T-cell (primary cell): ENCODE measurements around the gene NBPF3. TPM values are rescaled to one million over a fixed set of nuclear protein-coding genes. Genes with fewer than 3 reads are reported as not detected.

Experiments used
- ATAC-seq, 4 experiments: fragments of 200-7000 bp in 3 of 4; fragments of 150-1000 bp in 1 of 4; cut with Tn5 transposase; replicated peaks in 1 of 4; 1 replicate in 3 of 4; 2 replicates in 1 of 4; pipeline ENCODE4 v1.10.0; 2021; ENCODE audit warnings: moderate library complexity in 3 of 4, mild to moderate bottlenecking in 2 of 4, moderate number of reproducible peaks in 1 of 4
- CTCF ChIA-PET, 2 donors: fragments of 300-600 bp; sonication (Branson Sonifier 250); formaldehyde crosslinking; loops; one replicate each; lab custom pipeline; 2022; ENCODE audit warnings: antibody characterized with exemption in 2 of 2; lab: Charles Lee
- POLR2A ChIA-PET, 2 donors: fragments of 300-600 bp; sonication (Branson Sonifier 250); formaldehyde crosslinking; loops; one replicate each; lab custom pipeline; 2022; ENCODE audit warnings: antibody characterized with exemption in 2 of 2; lab: Charles Lee
- DNase-seq, 35 experiments: peaks; one replicate each; pipeline versions ENCODE4 v3.0.0 to v3.0.0-alpha.2; 2013 to 2023
- H3K27ac ChIP-seq: one replicate; pipeline ENCODE4 v1.5.1; 2013; ENCODE audit warnings: low read length
- H3K27me3 ChIP-seq, 2 experiments: replicated peaks in 1 of 2; 1 replicate in 1 of 2; 2 replicates in 1 of 2; pipeline versions ENCODE4 v1.6.1 to v1.7.0; 2013; ENCODE audit warnings: low read length in 1 of 2, mixed read lengths in 1 of 2; ENCODE audit not compliant: control insufficient read depth in 2 of 2, insufficient read depth in 2 of 2; ENCODE audit errors: extremely low read depth in 1 of 2
- H3K36me3 ChIP-seq, 2 donors: 1 replicate in 1 of 2; 2 replicates in 1 of 2; pipeline versions ENCODE4 v1.6.1 to v1.7.0; 2013; ENCODE audit warnings: low read length in 1 of 2; ENCODE audit not compliant: control insufficient read depth in 2 of 2, insufficient read depth in 1 of 2; ENCODE audit errors: extremely low read depth in 1 of 2
- H3K4me1 ChIP-seq, 2 experiments: 1 replicate in 1 of 2; 2 replicates in 1 of 2; pipeline versions ENCODE4 v1.6.1 to v1.7.0; 2013; ENCODE audit warnings: low read length in 2 of 2, mixed read lengths in 1 of 2; ENCODE audit not compliant: insufficient read depth in 2 of 2, control insufficient read depth in 1 of 2; ENCODE audit errors: extremely low read depth in 1 of 2
- H3K4me3 ChIP-seq, 2 donors: 1 replicate in 1 of 2; 2 replicates in 1 of 2; pipeline versions ENCODE4 v1.5.1 to v1.7.0; 2013; ENCODE audit warnings: mild to moderate bottlenecking in 2 of 2, low read length in 1 of 2, moderate library complexity in 1 of 2; ENCODE audit not compliant: control insufficient read depth in 1 of 2; ENCODE audit errors: extremely low read depth in 1 of 2
- H3K9me3 ChIP-seq: 2 replicates; pipeline ENCODE4 v1.7.0; 2013
- H3K27ac Mint-ChIP-seq, 2 donors: one replicate each; pipeline ENCODE4 v1.8.0; 2020 to 2021; ENCODE audit warnings: mild to moderate bottlenecking in 2 of 2, mixed read lengths in 2 of 2
- H3K27me3 Mint-ChIP-seq, 2 donors: one replicate each; pipeline ENCODE4 v1.8.0; 2021 to 2022; ENCODE audit warnings: mixed read lengths in 2 of 2
- H3K36me3 Mint-ChIP-seq: one replicate; pipeline ENCODE4 v1.8.0; 2021; ENCODE audit warnings: mixed read lengths
- H3K4me1 Mint-ChIP-seq, 3 donors: one replicate each; pipeline ENCODE4 v1.8.0; 2020 to 2022; ENCODE audit warnings: mixed read lengths in 3 of 3, mild to moderate bottlenecking in 1 of 3
- H3K4me3 Mint-ChIP-seq, 3 donors: one replicate each; pipeline ENCODE4 v1.8.0; 2020 to 2022; ENCODE audit warnings: mild to moderate bottlenecking in 3 of 3, mixed read lengths in 3 of 3, moderate library complexity in 3 of 3
- H3K9me3 Mint-ChIP-seq, 3 donors: one replicate each; pipeline ENCODE4 v1.8.0; 2020 to 2022; ENCODE audit warnings: mixed read lengths in 3 of 3
- WGBS: methylation state at CpG from one replicate; pipeline ENCODE4 v1.1.5; 2013; ENCODE audit warnings: missing lambda C conversion rate; ENCODE audit not compliant: insufficient coverage; 5-methylcytosine and 5-hydroxymethylcytosine counted together
- total RNA-seq, 35 experiments: library from RNA in 6 of 35; stranded (reverse) in 6 of 35; fragments of 120-200 nt in 1 of 35; gene quantifications; one replicate each; pipeline versions ENCODE4 v1.2.1 to v1.2.4 and lab custom pipeline; 2013 to 2026

Gene NBPF3
- total RNA-seq, 5 donors from 2014 or later (not counting 1 experiment from before 2014, with no cell fraction given) = 8.3 to 17.9 (median 16.3) TPM

- ChIA-PET CTCF (no interaction called here), POLR2A (no interaction called here)
- WGBS = 86% methylated on average over 9 of the region's 11 CpGs
- Histone ChIP-seq H3K27me3 (peaks cover 0 to 26% of the 10 kb centered on the region in 2 experiments), H3K27ac (no peak overlapping the region), H3K36me3 (no peaks in the 10 kb centered on the region), H3K9me3 (no peaks in the 10 kb centered on the region), H3K4me3 (no peak overlapping the region), H3K4me1 (no peaks in the 10 kb centered on the region)
- H3K4me3 Mint-ChIP-seq = no peak overlapping the region
- H3K27me3 Mint-ChIP-seq = peaks cover 12 to 23% of the 10 kb centered on the region in 2 donors
- no peaks in the 10 kb centered on the region for H3K9me3 Mint-ChIP-seq
- peak in 4 of 35 experiments; percentile 4 to 17 (median 13) for DNase-seq
- H3K27ac Mint-ChIP-seq = no peak overlapping the region
- H3K4me1 Mint-ChIP-seq = peaks cover 8 to 10% (median 9%) of the 10 kb centered on the region in 3 donors
- no peaks in the 10 kb centered on the region for H3K36me3 Mint-ChIP-seq
- no peak for ATAC-seq
Measured at GRCh38 chr1:21490774-21491487, 51.0 kb downstream of the NBPF3 start.

- DNase-seq (no peak), ATAC-seq (no peak)
- Mint-ChIP-seq H3K9me3 (no peaks in the 10 kb centered on the region), H3K27me3 (peaks cover 12 to 23% of the 10 kb centered on the region in 2 donors), H3K4me1 (peaks cover 8 to 10% (median 9%) of the 10 kb centered on the region in 3 donors), H3K4me3 (no peak overlapping the region), H3K36me3 (no peaks in the 10 kb centered on the region), H3K27ac (no peak overlapping the region)
- Histone ChIP-seq H3K9me3 (no peaks in the 10 kb centered on the region), H3K4me3 (no peak overlapping the region), H3K4me1 (no peaks in the 10 kb centered on the region), H3K36me3 (no peaks in the 10 kb centered on the region), H3K27me3 (peaks cover 0 to 29% of the 10 kb centered on the region in 2 experiments), H3K27ac (no peak overlapping the region)
- whole genome bisulfite sequencing = 44% methylated on average over 2 of the region's 8 CpGs
- POLR2A ChIA-PET = no interaction called here
- CTCF ChIA-PET = no interaction called here
Measured at GRCh38 chr1:21491488-21492355, 51.8 kb downstream of the NBPF3 start.

GRCh38 chr1:21492356-21492625, 52.4 kb downstream of the NBPF3 start:
- Mint-ChIP-seq H3K4me1 (peaks cover 8 to 10% (median 9%) of the 10 kb centered on the region in 3 donors), H3K36me3 (no peaks in the 10 kb centered on the region), H3K9me3 (no peaks in the 10 kb centered on the region), H3K4me3 (no peak overlapping the region), H3K27ac (no peak overlapping the region), H3K27me3 (peaks cover 12 to 22% of the 10 kb centered on the region in 2 donors)
- H3K36me3 ChIP-seq = no peaks in the 10 kb centered on the region
- H3K27ac ChIP-seq = no peak overlapping the region
- H3K4me1 ChIP-seq = no peaks in the 10 kb centered on the region
- no peaks in the 10 kb centered on the region for H3K9me3 ChIP-seq
- DNase-seq (no peak), ATAC-seq (no peak)
- H3K27me3 ChIP-seq = peaks cover 0 to 29% of the 10 kb centered on the region in 2 experiments
- ChIA-PET POLR2A (interaction anchor here in 1 of 2 donors (0.5 kb wide), 1 partner anchor 85 kb away, joined by 7 read pairs; no protein-coding TSS in a partner anchor), CTCF (no interaction called here)
- 80% methylated on average over 1 of the region's 4 CpGs for WGBS
- H3K4me3 ChIP-seq = no peak overlapping the region

GRCh38 chr1:21494196-21494595, 54.3 kb downstream of the NBPF3 start:
- no peaks in the 10 kb centered on the region for H3K4me1 ChIP-seq
- ATAC-seq = no peak
- Mint-ChIP-seq H3K27me3 (peaks cover 4 to 11% of the 10 kb centered on the region in 2 donors), H3K9me3 (no peaks in the 10 kb centered on the region), H3K36me3 (no peaks in the 10 kb centered on the region), H3K4me3 (no peak overlapping the region), H3K27ac (no peak overlapping the region), H3K4me1 (no peaks in the 10 kb centered on the region)
- no peak overlapping the region for H3K4me3 ChIP-seq
- H3K27ac ChIP-seq = no peak overlapping the region
- H3K9me3 ChIP-seq = no peaks in the 10 kb centered on the region
- no peaks in the 10 kb centered on the region for H3K36me3 ChIP-seq
- 71% methylated on average over 4 of the region's 6 CpGs for WGBS
- ChIA-PET POLR2A (no interaction called here), CTCF (no interaction called here)
- DNase-seq = no peak
- H3K27me3 ChIP-seq = peaks cover 0 to 38% of the 10 kb centered on the region in 2 experiments

- Histone ChIP-seq H3K4me1 (no peaks in the 10 kb centered on the region), H3K27me3 (peaks cover 0 to 35% of the 10 kb centered on the region in 2 experiments), H3K27ac (no peak overlapping the region), H3K9me3 (no peaks in the 10 kb centered on the region), H3K36me3 (no peaks in the 10 kb centered on the region), H3K4me3 (no peak overlapping the region)
- ChIA-PET POLR2A (no interaction called here), CTCF (no interaction called here)
- no peak for DNase-seq
- no peaks in the 10 kb centered on the region for H3K36me3 Mint-ChIP-seq
- H3K4me1 Mint-ChIP-seq = no peaks in the 10 kb centered on the region
- WGBS = 90% methylated on average over 5 of the region's 7 CpGs
- no peak for ATAC-seq
- no peak overlapping the region for H3K4me3 Mint-ChIP-seq
- no peak overlapping the region for H3K27ac Mint-ChIP-seq
- no peaks in the 10 kb centered on the region for H3K9me3 Mint-ChIP-seq
- peaks cover 7 to 9% of the 10 kb centered on the region in 2 donors for H3K27me3 Mint-ChIP-seq
Measured at GRCh38 chr1:21495225-21495820, 55.4 kb downstream of the NBPF3 start.

GRCh38 chr1:21496063-21496462, 56.1 kb downstream of the NBPF3 start:
- ChIA-PET POLR2A (no interaction called here), CTCF (no interaction called here)
- Mint-ChIP-seq H3K36me3 (no peaks in the 10 kb centered on the region), H3K27me3 (peaks cover 7 to 8% of the 10 kb centered on the region in 2 donors), H3K4me3 (no peak overlapping the region), H3K27ac (no peak overlapping the region), H3K4me1 (no peaks in the 10 kb centered on the region), H3K9me3 (no peaks in the 10 kb centered on the region)
- Histone ChIP-seq H3K4me3 (no peak overlapping the region), H3K9me3 (no peaks in the 10 kb centered on the region), H3K4me1 (no peaks in the 10 kb centered on the region), H3K27ac (no peak overlapping the region), H3K36me3 (no peaks in the 10 kb centered on the region), H3K27me3 (peaks cover 0 to 33% of the 10 kb centered on the region in 2 experiments)
- no peak for DNase-seq
- ATAC-seq = no peak
- WGBS = no CpG with 5 or more reads among the region's 1 CpG
